CD4-positive, alpha-beta T cell treated with Interleukin-17A for 4 hours (primary cell): ENCODE data around the gene ZBTB42.

Experiments
- DNase-seq: peaks from one replicate; pipeline ENCODE4 v3.0.0-alpha.2; 2020; ENCODE audit warnings: mixed read lengths

The ZBTB42 gene

DNA sequence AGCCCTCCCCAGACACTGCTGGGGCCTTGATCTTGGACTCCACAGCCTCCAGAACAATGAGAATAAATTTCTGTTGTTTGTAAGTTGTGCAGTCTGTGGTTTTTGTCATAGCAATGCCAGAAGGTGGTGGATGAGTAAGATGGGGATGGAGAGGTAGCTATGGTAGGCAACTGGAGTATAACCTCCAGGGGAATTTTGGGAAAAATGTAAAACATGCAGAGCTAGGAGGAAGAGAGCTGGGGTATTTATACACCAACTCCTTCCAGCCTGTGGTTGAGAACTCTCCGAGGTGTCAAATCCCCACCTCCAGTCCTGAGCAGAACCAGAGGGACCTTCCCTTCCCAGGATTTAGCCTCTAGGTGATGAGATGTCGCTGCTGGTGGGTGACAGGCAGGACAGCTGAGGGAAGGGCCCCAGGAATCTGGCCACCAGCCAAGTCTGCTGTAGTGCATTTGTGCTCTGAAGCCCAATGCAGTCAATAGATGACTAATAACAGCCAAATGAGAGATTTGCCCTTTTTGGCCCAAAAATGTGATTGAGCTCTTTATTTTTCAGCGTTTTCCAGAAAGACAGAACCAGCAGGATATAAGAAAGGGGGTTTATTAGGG, 45.0 kb downstream of the ZBTB42 start:
- DNase-seq = no peak

GRCh38 chr14:104852280-104852663, 51.4 kb downstream of the ZBTB42 start:
- no peak for DNase-seq
